Transverse colon (tissue), 4 donors: ENCODE results near the gene TTC39A. TPM values are rescaled to one million over a fixed set of nuclear protein-coding genes. Genes with fewer than 3 reads are reported as not detected.

Experiments used
- DNase-seq: peaks from one replicate; pipeline ENCODE4 v3.0.0-alpha.2; 2019
- H3K27ac ChIP-seq, 4 donors: fragments of 200-600 bp; sonication (generic); 2 replicates each; pipeline ENCODE4 v1.5.1; 2016 to 2018; ENCODE audit warnings: inconsistent platforms in 4 of 4
- H3K27me3 ChIP-seq: fragments of 200-600 bp; sonication (generic); 2 replicates; pipeline ENCODE4 v1.5.1; 2017; ENCODE audit warnings: inconsistent platforms
- H3K36me3 ChIP-seq, 4 donors: fragments of 200-600 bp; sonication (generic); 2 replicates each; pipeline ENCODE4 v1.5.1; 2017 to 2019; ENCODE audit warnings: inconsistent platforms in 4 of 4
- H3K4me1 ChIP-seq, 4 donors: fragments of 200-600 bp; sonication (generic); 2 replicates each; pipeline ENCODE4 v1.5.1; 2017 to 2020; ENCODE audit warnings: inconsistent platforms in 4 of 4
- H3K4me3 ChIP-seq, 4 donors: fragments of 200-600 bp; sonication (generic); 1 replicate in 1 of 4; 2 replicates in 3 of 4; pipeline versions ENCODE4 v1.5.1 to v1.6.1; 2017 to 2019; ENCODE audit warnings: inconsistent platforms in 4 of 4
- H3K9me3 ChIP-seq, 2 donors: fragments of 200-600 bp; sonication (generic); 2 replicates each; pipeline ENCODE4 v1.5.1; 2017 to 2019; ENCODE audit warnings: inconsistent platforms in 2 of 2
- EP300 ChIP-seq: sonication (generic); formaldehyde crosslinking; IDR thresholded peaks from one replicate; pipeline ENCODE4 v1.6.1; 2017; ENCODE audit warnings: antibody characterized with exemption, low read depth
- POLR2A ChIP-seq: fragments of 450-650 bp; IDR thresholded peaks from one replicate; pipeline ENCODE4 v1.6.1; 2016; ENCODE audit warnings: antibody characterized with exemption, mild to moderate bottlenecking, moderate library complexity
- POLR2AphosphoS5 ChIP-seq, 3 donors: sonication (generic); formaldehyde crosslinking; IDR thresholded peaks; one replicate each; pipeline ENCODE4 v1.6.1; 2016; ENCODE audit warnings: antibody characterized with exemption in 3 of 3
- WGBS, 2 donors: methylation state at CpG; one replicate each; pipeline ENCODE4 v1.1.5; 2018; ENCODE audit warnings: low coverage in 1 of 2; 5-methylcytosine and 5-hydroxymethylcytosine counted together
- in situ Hi-C, 4 donors: fragments of 200-750 bp; cut with MboI; loops; one replicate each; pipeline versions ENCODE4 v1.15.0 to v1.15.1; 2017; ENCODE audit warnings: low sequenced_read_pairs in 3 of 4, low pct_ligation_motif_present in 1 of 4, low pct_unique_long_range_greater_than_20kb in 1 of 4
- intact Hi-C: fragments of 100-400 bp; cut with DNase I; formaldehyde crosslinking; loops from one replicate; pipeline ENCODE4 v1.15.1; 2023; ENCODE audit warnings: low total_unique reads
- total RNA-seq, 4 donors: library from RNA; depleted of rRNA; stranded (reverse); fragments of >200 nt; gene quantifications; one replicate each; pipeline ENCODE4 v1.1.0, GENCODE V29; 2016
- TF ChIP-seq, protein P1 (sequence below), 5 experiments: fragments of 200-600 bp in 3 of 5; fragments of 450-650 bp in 2 of 5; sonication (generic) in 3 of 5; IDR thresholded peaks; 1 replicate in 2 of 5; 2 replicates in 3 of 5; pipeline ENCODE4 v1.5.1; 2016 to 2017; ENCODE audit warnings: antibody characterized with exemption in 5 of 5, inconsistent platforms in 3 of 5, mild to moderate bottlenecking in 2 of 5, moderate library complexity in 1 of 5

Gene TTC39A
- total RNA-seq, 4 donors from 2014 or later, result 41.8 to 96.1 (median 73.0) TPM

DNA sequence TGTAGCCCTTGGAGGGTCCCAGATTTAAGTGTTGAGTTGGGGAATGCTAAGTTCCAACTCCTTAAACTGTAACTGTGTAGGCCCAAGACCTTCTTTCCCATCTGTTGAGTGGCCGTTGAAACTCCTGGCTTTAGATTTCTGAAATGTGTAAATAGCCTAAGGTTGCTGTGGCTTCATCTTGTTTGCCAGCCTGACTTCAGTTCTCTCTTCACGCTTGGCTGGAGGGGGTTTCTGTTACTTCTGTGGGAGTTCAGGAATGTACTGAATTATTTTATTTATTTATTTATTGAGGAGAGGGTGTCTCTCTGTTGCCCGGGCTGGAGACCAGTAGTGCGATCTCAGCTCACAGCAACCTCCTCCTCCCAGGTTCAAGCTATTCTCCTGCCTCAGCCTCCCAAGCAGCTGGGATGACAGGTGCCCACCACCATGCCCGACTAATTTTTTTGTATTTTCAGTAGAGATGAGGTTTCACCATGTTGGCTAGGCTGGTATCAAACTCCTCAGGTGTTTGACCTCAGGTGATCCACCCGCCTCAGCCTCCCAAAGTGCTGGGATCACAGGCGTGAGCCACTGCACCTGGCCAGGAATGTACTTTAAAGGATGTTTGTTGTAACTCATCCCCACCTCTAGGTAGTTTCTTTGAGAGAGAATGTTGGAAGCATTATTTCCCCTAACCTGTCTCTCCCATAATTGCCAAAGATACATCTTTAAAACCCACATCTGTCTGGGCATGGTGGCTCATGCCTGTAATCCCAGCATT, 5.9 kb downstream of the TTC39A start:
- Histone ChIP-seq H3K4me3 (no peak overlapping the region), H3K36me3 (no peaks in the 10 kb centered on the region), H3K4me1 (peaks cover 0 to 16% (median 7%) of the 10 kb centered on the region in 4 donors), H3K27me3 (no peaks in the 10 kb centered on the region), H3K9me3 (no peaks in the 10 kb centered on the region), H3K27ac (no peak overlapping the region)
- no peak for DNase-seq
- intact Hi-C loops, result no loop called here
- WGBS, 2 donors, result 90 to 94% methylated on average over 5 to 7 of the region's 7 CpGs
- in situ Hi-C loops, result no loop called here
- TF ChIP-seq POLR2A, result no peak
- TF ChIP-seq POLR2AphosphoS5 (IDR thresholded peaks at IDR 0.05), result no peak
- TF ChIP-seq, protein P1, sequence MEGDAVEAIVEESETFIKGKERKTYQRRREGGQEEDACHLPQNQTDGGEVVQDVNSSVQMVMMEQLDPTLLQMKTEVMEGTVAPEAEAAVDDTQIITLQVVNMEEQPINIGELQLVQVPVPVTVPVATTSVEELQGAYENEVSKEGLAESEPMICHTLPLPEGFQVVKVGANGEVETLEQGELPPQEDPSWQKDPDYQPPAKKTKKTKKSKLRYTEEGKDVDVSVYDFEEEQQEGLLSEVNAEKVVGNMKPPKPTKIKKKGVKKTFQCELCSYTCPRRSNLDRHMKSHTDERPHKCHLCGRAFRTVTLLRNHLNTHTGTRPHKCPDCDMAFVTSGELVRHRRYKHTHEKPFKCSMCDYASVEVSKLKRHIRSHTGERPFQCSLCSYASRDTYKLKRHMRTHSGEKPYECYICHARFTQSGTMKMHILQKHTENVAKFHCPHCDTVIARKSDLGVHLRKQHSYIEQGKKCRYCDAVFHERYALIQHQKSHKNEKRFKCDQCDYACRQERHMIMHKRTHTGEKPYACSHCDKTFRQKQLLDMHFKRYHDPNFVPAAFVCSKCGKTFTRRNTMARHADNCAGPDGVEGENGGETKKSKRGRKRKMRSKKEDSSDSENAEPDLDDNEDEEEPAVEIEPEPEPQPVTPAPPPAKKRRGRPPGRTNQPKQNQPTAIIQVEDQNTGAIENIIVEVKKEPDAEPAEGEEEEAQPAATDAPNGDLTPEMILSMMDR (IDR thresholded peaks at IDR 0.05), result no peak
- no peak for TF ChIP-seq EP300

- H3K36me3 ChIP-seq, result no peaks in the 10 kb centered on the region
- H3K9me3 ChIP-seq, result no peaks in the 10 kb centered on the region
- TF ChIP-seq, protein P1 (IDR thresholded peaks at IDR 0.05), result no peak
- TF ChIP-seq POLR2A (no peak), EP300 (no peak), POLR2AphosphoS5 (IDR thresholded peaks at IDR 0.05) (no peak)
- no peak overlapping the region for H3K4me3 ChIP-seq
- in situ Hi-C loops, result no loop called here
- no peaks in the 10 kb centered on the region for H3K27me3 ChIP-seq
- intact Hi-C loops, result no loop called here
- no peak overlapping the region for H3K27ac ChIP-seq
- H3K4me1 ChIP-seq, result peaks cover 0 to 12% (median 7%) of the 10 kb centered on the region in 4 donors
- DNase-seq, result no peak
Measured at GRCh38 chr1:51323778-51324177, 6.6 kb downstream of the TTC39A start.

DNA sequence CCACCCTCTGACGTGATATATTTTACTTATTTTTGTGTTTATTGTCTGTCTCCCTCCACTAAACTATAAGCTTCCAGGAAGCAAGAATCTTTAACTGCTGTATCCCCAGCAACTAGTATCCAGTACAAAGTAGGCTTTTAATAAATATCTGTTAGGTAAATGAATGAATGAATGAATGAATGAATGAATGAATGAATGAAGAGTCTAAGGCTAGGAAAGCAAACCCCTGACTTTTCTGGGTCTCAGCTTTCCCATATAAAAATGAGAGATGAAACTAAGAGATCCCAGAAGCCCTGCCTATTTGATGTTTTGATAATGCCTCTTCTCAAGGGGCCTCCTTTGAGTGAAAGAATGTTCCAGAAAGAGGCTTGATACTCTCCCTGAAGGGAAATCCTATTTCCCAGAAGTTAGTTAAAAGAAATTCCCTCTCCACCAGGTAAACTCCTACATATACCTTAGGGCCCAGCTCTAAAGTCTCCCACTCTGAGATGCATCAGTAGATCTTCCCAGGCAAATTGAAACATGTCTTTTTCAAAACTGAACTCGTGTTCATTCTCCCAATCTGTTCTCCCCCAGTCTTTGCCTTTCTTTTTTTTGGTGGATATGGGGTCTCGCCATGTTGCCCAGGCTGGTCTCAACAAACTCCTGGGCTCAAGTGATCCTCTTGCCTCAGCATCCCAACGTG, 7.8 kb downstream of the TTC39A start:
- peaks cover 0 to 11% (median 7%) of the 10 kb centered on the region in 4 donors for H3K4me1 ChIP-seq
- no peak for TF ChIP-seq POLR2A
- TF ChIP-seq EP300, result no peak
- TF ChIP-seq, protein P1 (IDR thresholded peaks at IDR 0.05), result no peak
- TF ChIP-seq POLR2AphosphoS5 (IDR thresholded peaks at IDR 0.05), result no peak
- DNase-seq, result no peak
- no peaks in the 10 kb centered on the region for H3K27me3 ChIP-seq
- no peak overlapping the region for H3K4me3 ChIP-seq
- H3K9me3 ChIP-seq, result no peaks in the 10 kb centered on the region
- H3K36me3 ChIP-seq, result no peaks in the 10 kb centered on the region
- intact Hi-C loops (no loop called here), in situ Hi-C loops (no loop called here)
- no peak overlapping the region for H3K27ac ChIP-seq
- WGBS, 2 donors, result 84 to 88% methylated on average over 4 of the region's 4 CpGs

DNA sequence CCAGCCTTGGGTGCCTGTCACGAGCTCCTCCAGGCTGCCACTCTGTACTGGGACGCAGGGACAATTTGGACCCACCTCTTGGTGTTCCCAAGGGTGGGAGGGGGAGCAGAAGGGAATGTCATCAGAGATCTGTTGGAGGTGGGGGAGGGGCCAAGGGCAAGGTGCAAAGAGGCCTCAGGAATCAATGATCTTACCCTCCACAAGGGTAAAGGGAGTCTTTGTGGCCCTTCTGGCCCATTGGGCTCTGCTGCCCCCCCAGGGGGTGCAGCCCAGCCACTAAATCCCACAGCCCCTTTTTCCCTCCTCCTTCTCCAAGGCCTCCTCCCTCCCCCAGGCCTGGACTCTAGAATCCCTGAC, 8.5 kb downstream of the TTC39A start:
- TF ChIP-seq, protein P1 (IDR thresholded peaks at IDR 0.05), result no peak
- TF ChIP-seq POLR2AphosphoS5 (IDR thresholded peaks at IDR 0.05) (no peak), POLR2A (no peak), EP300 (no peak)
- H3K27me3 ChIP-seq, result no peaks in the 10 kb centered on the region
- no peak for DNase-seq
- no peaks in the 10 kb centered on the region for H3K36me3 ChIP-seq
- in situ Hi-C loops (no loop called here), intact Hi-C loops (no loop called here)
- peak overlapping the region in 3 of 4 donors; percentile 14 to 57 (median 39) for H3K27ac ChIP-seq
- H3K4me1 ChIP-seq, result peaks cover 0 to 11% (median 7%) of the 10 kb centered on the region in 4 donors
- WGBS, 2 donors, result 76% methylated on average over 2 of the region's 2 CpGs; no CpG with 5 or more reads in 1 of the 2 donors
- H3K9me3 ChIP-seq, result no peaks in the 10 kb centered on the region
- no peak overlapping the region for H3K4me3 ChIP-seq
